Breast epithelium (tissue), 4 donors: ENCODE measurements around the gene RSPH4A. TPM values are rescaled to one million over a fixed set of nuclear protein-coding genes. Genes with fewer than 3 reads are reported as not detected.

ENCODE experiments used
- DNase-seq, 2 donors: peaks; one replicate each; pipeline ENCODE4 v3.0.0-alpha.2; 2019; ENCODE audit warnings: low spot score in 2 of 2
- H3K27ac ChIP-seq, 2 donors: fragments of 200-600 bp; sonication (generic) in 1 of 2; one replicate each; pipeline ENCODE4 v1.5.1; 2016 to 2019; ENCODE audit warnings: mild to moderate bottlenecking in 1 of 2
- H3K27me3 ChIP-seq, 2 donors: fragments of 200-600 bp; sonication (generic) in 1 of 2; one replicate each; pipeline versions ENCODE4 v1.5.1 to v1.6.0; 2017 to 2019; ENCODE audit warnings: control low read depth in 1 of 2, mild to moderate bottlenecking in 1 of 2
- H3K36me3 ChIP-seq: fragments of 200-600 bp; one replicate; pipeline ENCODE4 v1.5.1; 2019
- H3K4me1 ChIP-seq, 2 donors: fragments of 200-600 bp; sonication (generic); one replicate each; pipeline ENCODE4 v1.5.1; 2016 to 2019; ENCODE audit warnings: control low read depth in 1 of 2
- H3K4me3 ChIP-seq, 3 donors: fragments of 200-600 bp; sonication (generic); 1 replicate in 2 of 3; 2 replicates in 1 of 3; pipeline ENCODE4 v1.5.1; 2016 to 2019; ENCODE audit warnings: mild to moderate bottlenecking in 3 of 3, moderate library complexity in 2 of 3
- H3K9me3 ChIP-seq, 2 donors: fragments of 200-600 bp; sonication (generic) in 1 of 2; one replicate each; pipeline ENCODE4 v1.5.1; 2016 to 2019; ENCODE audit warnings: control low read depth in 1 of 2
- CTCF ChIP-seq, 3 donors: fragments of 450-650 bp; IDR thresholded peaks; one replicate each; pipeline ENCODE4 v1.5.1; 2016 to 2017; ENCODE audit warnings: antibody characterized with exemption in 3 of 3, mild to moderate bottlenecking in 3 of 3, moderate library complexity in 3 of 3
- POLR2A ChIP-seq: fragments of 450-650 bp; IDR thresholded peaks from one replicate; pipeline ENCODE4 v1.6.1; 2016; ENCODE audit warnings: antibody characterized with exemption, mild to moderate bottlenecking, moderate library complexity
- POLR2AphosphoS5 ChIP-seq, 3 donors: sonication (generic); formaldehyde crosslinking; IDR thresholded peaks; one replicate each; pipeline ENCODE4 v1.6.1; 2017; ENCODE audit warnings: antibody characterized with exemption in 3 of 3
- intact Hi-C: fragments of 100-400 bp; cut with DNase I; formaldehyde crosslinking; loops from one replicate; pipeline ENCODE4 v1.15.1; 2023; ENCODE audit warnings: low total_unique reads
- total RNA-seq, 3 donors: library from RNA; depleted of rRNA; stranded (reverse); fragments of >200 nt; gene quantifications; one replicate each; pipeline ENCODE4 v1.1.0, GENCODE V29; 2016

Gene RSPH4A
- total RNA-seq, 3 donors from 2014 or later, result 0.80 to 1.5 (median 1.3) TPM

GRCh38 chr6:116682334-116682712 lies 66.0 kb downstream of the RSPH4A start:
- DNase-seq, result no peak
- Histone ChIP-seq H3K27me3 (no peaks in the 10 kb centered on the region), H3K36me3 (no peaks in the 10 kb centered on the region), H3K27ac (no peak overlapping the region), H3K4me1 (no peaks in the 10 kb centered on the region), H3K4me3 (peak overlapping the region; percentile 68 to 71 (median 70)), H3K9me3 (no peaks in the 10 kb centered on the region)
- TF ChIP-seq POLR2A (no peak), POLR2AphosphoS5 (IDR thresholded peaks at IDR 0.05) (no peak), CTCF (IDR thresholded peaks at IDR 0.05) (no peak)
- intact Hi-C loops, result no loop called here

Other genes with a start within 250 kb of the RSPH4A start
- gene DSE, start 245.5 kb upstream of the RSPH4A start, total RNA-seq, result 100 to 1,000 TPM in 1 of 3 donors, 10 to 100 TPM in 2; 40.6 to 133 (median 50.9) TPM
- 1 to 10 TPM; 2.3 to 9.1 (median 8.3) TPM for gene CALHM6, start 155.1 kb upstream of the RSPH4A start, total RNA-seq
- 1 to 10 TPM in 2 of 3 donors, under 1 TPM in 1; 0.73 to 2.4 (median 1.6) TPM for gene CALHM5, start 104.8 kb upstream of the RSPH4A start, total RNA-seq
- under 1 TPM in 1 of 3 donors, not detected in 2; 0.80 TPM for gene TRAPPC3L, start 70.8 kb upstream of the RSPH4A start, total RNA-seq
- not detected for gene CALHM4, start 62.7 kb upstream of the RSPH4A start, total RNA-seq
- 10 to 100 TPM; 28.0 to 48.2 (median 39.0) TPM for gene RWDD1, start 45.0 kb upstream of the RSPH4A start, total RNA-seq
- gene ZUP1, start 52.3 kb downstream of the RSPH4A start, total RNA-seq, result 10 to 100 TPM in 1 of 3 donors, 1 to 10 TPM in 2; 6.6 to 10.4 (median 9.5) TPM
- 10 to 100 TPM; 10.8 to 14.3 (median 11.2) TPM for gene KPNA5, start 64.7 kb downstream of the RSPH4A start, total RNA-seq
- 10 to 100 TPM in 1 of 3 donors, 1 to 10 TPM in 2; 3.7 to 11.8 (median 6.9) TPM for gene FAM162B, start 149.2 kb downstream of the RSPH4A start, total RNA-seq
- gene GPRC6A, start 212.6 kb downstream of the RSPH4A start, total RNA-seq, result not detected